ENCODE results near the gene GIGYF2. TPM values are rescaled to one million over a fixed set of nuclear protein-coding genes. Genes with fewer than 3 reads are reported as not detected.
A peak's percentile ranks its signal among the peaks of the same experiment; 100 is the strongest.

GIGYF2 gene
- total and polyA plus RNA-seq, 11 donors, result 25.3 to 78.1 (median 56.5) TPM

- H3K27ac ChIP-seq, result no peak overlapping the region
- H3K4me1 ChIP-seq, result no peaks in the 10 kb centered on the region
- H3K36me3 ChIP-seq, result no peaks in the 10 kb centered on the region
- intact Hi-C loops (cut with DNase I), result loop anchor here in 1 of 10 donors (10.0 kb wide), 1 partner anchor 140 kb away; no protein-coding TSS in a partner anchor
- no peak overlapping the region for H3K4me3 ChIP-seq
- H3K9me3 ChIP-seq, result no peaks in the 10 kb centered on the region
- peak in 1 of 5 donors; percentile 45 for DNase-seq
- WGBS, 4 donors, result 81 to 86% (median 84%) methylated on average over 20 to 27 of the region's 27 CpGs
- no peak for ATAC-seq
- TF ChIP-seq POLR2A (IDR thresholded peaks at IDR 0.05) (no peak), CTCF (IDR thresholded peaks at IDR 0.05) (no peak)
- peaks cover 0 to 10% (median 0%) of the 10 kb centered on the region in 9 donors for H3K27me3 ChIP-seq
These were observed 187.6 kb downstream of the GIGYF2 start for GRCh38 chr2:232884549-232885263.

- H3K27ac ChIP-seq, result no peak overlapping the region
- TF ChIP-seq POLR2A (IDR thresholded peaks at IDR 0.05) (no peak), CTCF (IDR thresholded peaks at IDR 0.05) (no peak)
- H3K9me3 ChIP-seq, result no peaks in the 10 kb centered on the region
- DNase-seq (no peak), ATAC-seq (no peak)
- H3K27me3 ChIP-seq, result peaks cover 0 to 12% (median 0%) of the 10 kb centered on the region in 9 donors
- intact Hi-C loops (cut with DNase I), result loop anchor here in 1 of 10 donors (10.0 kb wide), 1 partner anchor 139 kb away; no protein-coding TSS in a partner anchor
- H3K36me3 ChIP-seq, result no peaks in the 10 kb centered on the region
- no peak overlapping the region for H3K4me3 ChIP-seq
- H3K4me1 ChIP-seq, result no peaks in the 10 kb centered on the region
- 80 to 88% (median 84%) methylated on average over 20 to 25 of the region's 25 CpGs for WGBS, 4 donors
These were observed 188.3 kb downstream of the GIGYF2 start for GRCh38 chr2:232885264-232885961.

GRCh38 chr2:232886176-232886575, 189.0 kb downstream of the GIGYF2 start:
- no peak overlapping the region for H3K27ac ChIP-seq
- H3K4me1 ChIP-seq, result peaks cover 0 to 5% (median 0%) of the 10 kb centered on the region in 12 donors
- intact Hi-C loops (cut with DNase I), result loop anchor here in 1 of 10 donors (10.0 kb wide), 1 partner anchor 139 kb away; no protein-coding TSS in a partner anchor
- DNase-seq, result no peak
- no peaks in the 10 kb centered on the region for H3K36me3 ChIP-seq
- no peaks in the 10 kb centered on the region for H3K9me3 ChIP-seq
- H3K4me3 ChIP-seq, result no peak overlapping the region
- TF ChIP-seq POLR2A (IDR thresholded peaks at IDR 0.05) (no peak), CTCF (IDR thresholded peaks at IDR 0.05) (no peak)
- ATAC-seq, result no peak
- 90 to 93% (median 90%) methylated on average over 11 of the region's 11 CpGs for WGBS, 4 donors
- H3K27me3 ChIP-seq, result peaks cover 0 to 20% (median 0%) of the 10 kb centered on the region in 9 donors

GRCh38 chr2:232886632-232887031, 189.5 kb downstream of the GIGYF2 start:
- no peak for TF ChIP-seq POLR2A (IDR thresholded peaks at IDR 0.05)
- no peak for TF ChIP-seq CTCF (IDR thresholded peaks at IDR 0.05)
- Histone ChIP-seq H3K36me3 (no peaks in the 10 kb centered on the region), H3K4me3 (no peak overlapping the region), H3K4me1 (peaks cover 0 to 6% (median 0%) of the 10 kb centered on the region in 12 donors), H3K27me3 (peaks cover 0 to 24% (median 0%) of the 10 kb centered on the region in 9 donors), H3K9me3 (no peaks in the 10 kb centered on the region), H3K27ac (no peak overlapping the region)
- intact Hi-C loops (cut with DNase I), result loop anchor here in 1 of 10 donors (10.0 kb wide), 1 partner anchor 138 kb away; no protein-coding TSS in a partner anchor
- ATAC-seq, result no peak
- DNase-seq, result no peak
- 82 to 86% (median 84%) methylated on average over 6 to 7 of the region's 7 CpGs for WGBS, 4 donors

All from heart left ventricle (tissue), 16 donors.